ENCODE data around the gene TALDO1. TPM values are rescaled to one million over a fixed set of nuclear protein-coding genes. Genes with fewer than 3 reads are reported as not detected.

Gene TALDO1
- total RNA-seq, 1 donor from 2014 or later: 123 TPM

- Mint-ChIP-seq H3K27me3 (ENCODE audit: unreplicated experiment) (peaks cover 6% of the 10 kb centered on the region), H3K4me1 (ENCODE audit: unreplicated experiment) (peaks cover 27% of the 10 kb centered on the region), H3K36me3 (ENCODE audit: low read depth, unreplicated experiment) (no peaks in the 10 kb centered on the region), H3K27ac (ENCODE audit: unreplicated experiment) (no peak overlapping the region), H3K4me3 (ENCODE audit: unreplicated experiment) (no peak overlapping the region), H3K9me3 (ENCODE audit: unreplicated experiment) (no peaks in the 10 kb centered on the region)
- DNase-seq (ENCODE audit: low spot score): no peak
- no peak for TF ChIP-seq CTCF (IDR thresholded peaks at IDR 0.05; ENCODE audit: unreplicated experiment)
Measured at GRCh38 chr11:699753-700152, 47.5 kb upstream of the TALDO1 start.

GRCh38 chr11:701741-702461, 45.4 kb upstream of the TALDO1 start:
- Mint-ChIP-seq H3K9me3 (ENCODE audit: unreplicated experiment) (no peaks in the 10 kb centered on the region), H3K4me3 (ENCODE audit: unreplicated experiment) (no peak overlapping the region), H3K27ac (ENCODE audit: unreplicated experiment) (no peak overlapping the region), H3K36me3 (ENCODE audit: low read depth, unreplicated experiment) (no peaks in the 10 kb centered on the region), H3K4me1 (ENCODE audit: unreplicated experiment) (peaks cover 24% of the 10 kb centered on the region), H3K27me3 (ENCODE audit: unreplicated experiment) (peaks cover 8% of the 10 kb centered on the region)
- no peak for DNase-seq (ENCODE audit: low spot score)
- no peak for TF ChIP-seq CTCF (IDR thresholded peaks at IDR 0.05; ENCODE audit: unreplicated experiment)

GRCh38 chr11:702462-703461, 44.5 kb upstream of the TALDO1 start:
- H3K9me3 Mint-ChIP-seq (ENCODE audit: unreplicated experiment): no peaks in the 10 kb centered on the region
- peaks cover 10% of the 10 kb centered on the region for H3K27me3 Mint-ChIP-seq (ENCODE audit: unreplicated experiment)
- H3K4me1 Mint-ChIP-seq (ENCODE audit: unreplicated experiment): peaks cover 16% of the 10 kb centered on the region
- H3K27ac Mint-ChIP-seq (ENCODE audit: unreplicated experiment): no peak overlapping the region
- no peak for TF ChIP-seq CTCF (IDR thresholded peaks at IDR 0.05; ENCODE audit: unreplicated experiment)
- no peaks in the 10 kb centered on the region for H3K36me3 Mint-ChIP-seq (ENCODE audit: low read depth, unreplicated experiment)
- H3K4me3 Mint-ChIP-seq (ENCODE audit: unreplicated experiment): no peak overlapping the region
- no peak for DNase-seq (ENCODE audit: low spot score)

- Mint-ChIP-seq H3K9me3 (ENCODE audit: unreplicated experiment) (no peaks in the 10 kb centered on the region), H3K27ac (ENCODE audit: unreplicated experiment) (no peak overlapping the region), H3K27me3 (ENCODE audit: unreplicated experiment) (peaks cover 11% of the 10 kb centered on the region), H3K4me1 (ENCODE audit: unreplicated experiment) (peaks cover 9% of the 10 kb centered on the region), H3K4me3 (ENCODE audit: unreplicated experiment) (no peak overlapping the region), H3K36me3 (ENCODE audit: low read depth, unreplicated experiment) (no peaks in the 10 kb centered on the region)
- no peak for DNase-seq (ENCODE audit: low spot score)
- TF ChIP-seq CTCF (IDR thresholded peaks at IDR 0.05; ENCODE audit: unreplicated experiment): no peak
Measured at GRCh38 chr11:703506-703905, 43.8 kb upstream of the TALDO1 start.

Measured in endothelial cell (in vitro differentiated cells).